ENCODE data around the gene RTTN.

GRCh38 chr18:70030728-70031127 lies 174.8 kb downstream of the RTTN start:
- TF ChIP-seq CTCF (IDR thresholded peaks at IDR 0.05) (no peak), POLR2A (IDR thresholded peaks at IDR 0.05) (no peak)

Data from testis (tissue), 2 donors.